Measurements from ENCODE around the gene PIK3R5. TPM values are rescaled to one million over a fixed set of nuclear protein-coding genes. Genes with fewer than 3 reads are reported as not detected.

Gene PIK3R5
- total RNA-seq, 6 donors from 2014 or later, result 22.3 to 175 (median 49.8) TPM

- no peak for ATAC-seq (ENCODE audit: low FRiP score in 2 of 2)
- TF ChIP-seq CTCF (IDR thresholded peaks at IDR 0.05), result no peak
- TF ChIP-seq POLR2A (IDR thresholded peaks at IDR 0.05), result no peak
- no peak for TF ChIP-seq POLR2AphosphoS5 (IDR thresholded peaks at IDR 0.05)
- no peak for TF ChIP-seq EP300 (IDR thresholded peaks at IDR 0.05)
- Histone ChIP-seq H3K27me3 (no peaks in the 10 kb centered on the region), H3K9me3 (peaks cover 6 to 10% (median 6%) of the 10 kb centered on the region in 4 donors), H3K4me3 (no peak overlapping the region), H3K27ac (peak overlapping the region in 2 of 4 donors; percentile 9 to 35), H3K36me3 (no peaks in the 10 kb centered on the region), H3K4me1 (peaks cover 0 to 11% (median 8%) of the 10 kb centered on the region in 4 donors)
- no peak for DNase-seq
- WGBS, 2 donors, result 82 to 88% methylated on average over 8 of the region's 8 CpGs
Observed at GRCh38 chr17:8914554-8914953, 51.0 kb downstream of the PIK3R5 start.

- 80 to 95% methylated on average over 2 to 3 of the region's 4 CpGs for WGBS, 2 donors
- Histone ChIP-seq H3K4me1 (peaks cover 0 to 11% (median 7%) of the 10 kb centered on the region in 4 donors), H3K4me3 (no peak overlapping the region), H3K36me3 (no peaks in the 10 kb centered on the region), H3K27me3 (no peaks in the 10 kb centered on the region), H3K27ac (no peak overlapping the region), H3K9me3 (peaks cover 6 to 10% (median 6%) of the 10 kb centered on the region in 4 donors)
- ATAC-seq (ENCODE audit: low FRiP score in 2 of 2), result no peak
- TF ChIP-seq EP300 (IDR thresholded peaks at IDR 0.05) (no peak), CTCF (IDR thresholded peaks at IDR 0.05) (no peak), POLR2A (IDR thresholded peaks at IDR 0.05) (no peak), POLR2AphosphoS5 (IDR thresholded peaks at IDR 0.05) (no peak)
- no peak for DNase-seq
Observed at GRCh38 chr17:8913879-8914278, 51.6 kb downstream of the PIK3R5 start.

- DNase-seq (no peak), ATAC-seq (ENCODE audit: low FRiP score in 2 of 2) (no peak)
- peaks cover 0 to 11% (median 7%) of the 10 kb centered on the region in 4 donors for H3K4me1 ChIP-seq
- no peaks in the 10 kb centered on the region for H3K36me3 ChIP-seq
- no peak overlapping the region for H3K27ac ChIP-seq
- TF ChIP-seq CTCF (IDR thresholded peaks at IDR 0.05) (no peak), EP300 (IDR thresholded peaks at IDR 0.05) (no peak), POLR2A (IDR thresholded peaks at IDR 0.05) (no peak), POLR2AphosphoS5 (IDR thresholded peaks at IDR 0.05) (no peak)
- no peaks in the 10 kb centered on the region for H3K27me3 ChIP-seq
- H3K9me3 ChIP-seq, result peaks cover 3 to 8% (median 6%) of the 10 kb centered on the region in 4 donors
- WGBS, 2 donors, result 93 to 98% methylated on average over 6 of the region's 6 CpGs
- H3K4me3 ChIP-seq, result no peak overlapping the region
Observed at GRCh38 chr17:8913091-8913490, 52.4 kb downstream of the PIK3R5 start.

GRCh38 chr17:8912084-8912981, 53.2 kb downstream of the PIK3R5 start:
- H3K36me3 ChIP-seq, result no peaks in the 10 kb centered on the region
- ATAC-seq (ENCODE audit: low FRiP score in 2 of 2) (no peak), DNase-seq (no peak)
- 85 to 87% methylated on average over 13 to 18 of the region's 18 CpGs for WGBS, 2 donors
- no peak overlapping the region for H3K27ac ChIP-seq
- no peak overlapping the region for H3K4me3 ChIP-seq
- TF ChIP-seq POLR2A (IDR thresholded peaks at IDR 0.05), result no peak
- TF ChIP-seq EP300 (IDR thresholded peaks at IDR 0.05), result no peak
- TF ChIP-seq POLR2AphosphoS5 (IDR thresholded peaks at IDR 0.05), result no peak
- no peak for TF ChIP-seq CTCF (IDR thresholded peaks at IDR 0.05)
- H3K9me3 ChIP-seq, result peaks cover 0 to under 1% (median 0%) of the 10 kb centered on the region in 4 donors
- H3K4me1 ChIP-seq, result peaks cover 0 to 11% (median 7%) of the 10 kb centered on the region in 4 donors
- H3K27me3 ChIP-seq, result no peaks in the 10 kb centered on the region
